Activated T-helper 1 cell treated with Interleukin-2 at 50 U/mL for 16 hours (primary cell): Measurements from ENCODE around the gene FANCL.
"Not testable (repeated sequence)": the region's sequence is repeated elsewhere in the genome, so short reads cannot be mapped to it uniquely, and the experiment has no call there.

ENCODE experiments used
- DNase-seq: peaks from one replicate; pipeline ENCODE4 v3.0.0-alpha.2; 2020; ENCODE audit warnings: low read depth

Gene FANCL

GRCh38 chr2:58240670-58241545, at the start of gene FANCL:
TSS of gene FANCL (minus strand) at chr2:58241325. CDS start at chr2:58241313, 12 bp downstream.
- DNase-seq = peak; percentile 46

- DNase-seq = no peak
Observed at GRCh38 chr2:58289029-58289428, 47.9 kb upstream of the FANCL start.

GRCh38 chr2:58283931-58284330, 42.8 kb upstream of the FANCL start:
- DNase-seq = no peak

- DNase-seq = not testable (repeated sequence)
Observed at GRCh38 chr2:58275144-58275543, 34.0 kb upstream of the FANCL start.

GRCh38 chr2:58271826-58272225, 30.7 kb upstream of the FANCL start:
- no peak for DNase-seq

- DNase-seq = no peak
Observed at GRCh38 chr2:58268685-58269084, 27.6 kb upstream of the FANCL start.

GRCh38 chr2:58266211-58266610, 25.1 kb upstream of the FANCL start:
- no peak for DNase-seq

GRCh38 chr2:58261209-58261608, 20.1 kb upstream of the FANCL start:
- no peak for DNase-seq

GRCh38 chr2:58258456-58258855, 17.3 kb upstream of the FANCL start:
- not testable (repeated sequence) for DNase-seq

- DNase-seq = not testable (repeated sequence)
Observed at GRCh38 chr2:58251331-58252201, 10.4 kb upstream of the FANCL start.

- DNase-seq = no peak
Observed at GRCh38 chr2:58241546-58241864, 380 bp upstream of the FANCL start.

GRCh38 chr2:58239243-58239925, 1.7 kb downstream of the FANCL start:
- DNase-seq = no peak

GRCh38 chr2:58237741-58238140, 3.4 kb downstream of the FANCL start:
- DNase-seq = no peak

- DNase-seq = no peak
Observed at GRCh38 chr2:58235984-58236383, 5.1 kb downstream of the FANCL start.

- no peak for DNase-seq
Observed at GRCh38 chr2:58235170-58235569, 6.0 kb downstream of the FANCL start.

- no peak for DNase-seq
Observed at GRCh38 chr2:58228299-58228698, 12.8 kb downstream of the FANCL start.

- no peak for DNase-seq
Observed at GRCh38 chr2:58227171-58227917, 13.8 kb downstream of the FANCL start.

GRCh38 chr2:58221909-58222308, 19.2 kb downstream of the FANCL start:
- no peak for DNase-seq

GRCh38 chr2:58215429-58215828, 25.7 kb downstream of the FANCL start:
- no peak for DNase-seq

- DNase-seq = not testable (repeated sequence)
Observed at GRCh38 chr2:58210951-58211568, 30.1 kb downstream of the FANCL start.

- DNase-seq = no peak
Observed at GRCh38 chr2:58207189-58207588, 33.9 kb downstream of the FANCL start.
